H1 (cell line): ENCODE data around the gene WASF3. TPM values are rescaled to one million over a fixed set of nuclear protein-coding genes. Genes with fewer than 3 reads are reported as not detected.

ENCODE experiments used
- KDM4A ChIP-seq: IDR thresholded peaks from one replicate; pipeline ENCODE4 v1.7.1; 2012; ENCODE audit warnings: low read depth, mild to moderate bottlenecking, moderate library complexity, low read length, inconsistent platforms; ENCODE audit not compliant: severe bottlenecking
- POLR2AphosphoS5 ChIP-seq: IDR thresholded peaks from 2 replicates; pipeline ENCODE4 v1.6.1; 2011; ENCODE audit warnings: low read depth, low read length
- RAD21 ChIP-seq, 2 experiments: IDR thresholded peaks in 1 of 2; conservative IDR thresholded peaks in 1 of 2; 2 replicates each; pipeline ENCODE4 v1.6.1; 2011; ENCODE audit warnings: low read depth in 2 of 2, low read length in 2 of 2, improper control_type of control experiment in 1 of 2, inconsistent platforms in 1 of 2, mild to moderate bottlenecking in 1 of 2, moderate library complexity in 1 of 2
- polyA plus RNA-seq, 7 experiments: library from polyadenylated mRNA; depleted of rRNA in 3 of 7; stranded (reverse) in 5 of 7; unstranded in 2 of 7; fragments of >200 nt in 5 of 7; fragments of 200-250 nt in 2 of 7; gene quantifications; 1 replicate in 5 of 7; 2 replicates in 1 of 7; 4 replicates in 1 of 7; pipeline versions ENCODE4 v1.2.1 to v1.2.3, GENCODE V29; 2011 to 2013; ENCODE audit warnings: missing spikeins in 2 of 7, mixed read lengths in 2 of 7
- total RNA-seq: library from RNA; stranded (reverse); fragmentation: NEBNext Ultra II Directional; extraction: Animal tissue kit (Norgen Biotek cat#: 25700); gene quantifications from 2 replicates; pipeline ENCODE4 v1.2.1, GENCODE V29; 2021

The WASF3 gene
- total and polyA plus RNA-seq, 2 of the 8 experiments (the other 6 are each of a cell fraction or from before 2014, with no cell fraction given) = 18.7 to 39.8 TPM

- no peak for TF ChIP-seq POLR2AphosphoS5
- TF ChIP-seq RAD21 (IDR thresholded peaks at IDR 0.05 in 1 of 2, conservative IDR thresholded peaks at IDR 0.05 in 1 of 2; ENCODE audit: low read depth in 2 of 2, low read length in 2 of 2) = no peak
- no peak for TF ChIP-seq KDM4A
Observed at GRCh38 chr13:26624572-26624971, 67.1 kb downstream of the WASF3 start (continued).
